GM12891 (cell line): ENCODE data around the gene RUNX2.

ENCODE experiments used
- PAX5 ChIP-seq: IDR thresholded peaks from 2 replicates; pipeline ENCODE4 v1.6.1; 2011; ENCODE audit warnings: low read length, moderate library complexity, mild to moderate bottlenecking; ENCODE audit not compliant: insufficient read depth, severe bottlenecking
- POLR2A ChIP-seq: IDR thresholded peaks from 2 replicates; pipeline ENCODE4 v1.6.1; 2011; ENCODE audit warnings: low read depth, low read length, control low read depth
- POLR2AphosphoS5 ChIP-seq: IDR thresholded peaks from 2 replicates; pipeline ENCODE4 v1.6.1; 2011; ENCODE audit warnings: low read depth, low read length, control low read depth
- POU2F2 ChIP-seq: IDR thresholded peaks from 2 replicates; pipeline ENCODE4 v1.6.1; 2011; ENCODE audit warnings: low read depth, mild to moderate bottlenecking, control low read depth, low read length, moderate library complexity
- SPI1 ChIP-seq: IDR thresholded peaks from 2 replicates; pipeline ENCODE4 v1.6.1; 2011; ENCODE audit warnings: low read depth, low read length, control low read depth
- TAF1 ChIP-seq: IDR thresholded peaks from 2 replicates; pipeline ENCODE4 v1.6.1; 2011; ENCODE audit warnings: low read depth, low read length, control low read depth

GRCh38 chr6:45300736-45301135 lies 27.4 kb upstream of the RUNX2 start:
- TF ChIP-seq SPI1 (no peak), POLR2A (no peak), POLR2AphosphoS5 (no peak), TAF1 (no peak), PAX5 (no peak), POU2F2 (no peak)
